ENCODE results near the gene TRIM71. TPM values are rescaled to one million over a fixed set of nuclear protein-coding genes. Genes with fewer than 3 reads are reported as not detected.
A peak's percentile ranks its signal among the peaks of the same experiment; 100 is the strongest.

Gene TRIM71
- total RNA-seq, 1 donor from 2014 or later, result 2.5 TPM

DNA sequence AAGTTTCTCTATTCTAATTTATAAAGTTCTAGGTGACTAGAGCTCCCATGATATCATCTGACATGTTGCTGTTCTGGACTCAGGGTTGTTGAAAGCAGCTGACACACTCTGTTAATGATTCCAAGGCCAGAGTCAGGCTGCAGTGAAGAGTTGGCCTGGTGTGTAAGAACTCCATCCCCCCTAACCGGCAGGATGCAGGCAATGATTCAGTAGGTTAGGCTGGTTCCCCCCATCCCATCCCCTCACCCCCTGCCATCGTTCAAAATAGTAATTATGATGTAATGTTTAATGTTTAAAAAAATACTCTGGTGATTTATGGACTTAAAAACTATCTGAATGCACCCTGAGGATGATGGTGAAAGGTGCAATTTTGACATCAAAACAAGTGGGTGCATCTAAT, 4.6 kb upstream of the TRIM71 start:
- no peaks in the 10 kb centered on the region for H3K9me3 ChIP-seq
- peaks cover 24% of the 10 kb centered on the region for H3K27me3 ChIP-seq (ENCODE audit: low read depth)
- DNase-seq, result no peak
- no peak overlapping the region for H3K4me3 ChIP-seq
- TF ChIP-seq, protein P1, sequence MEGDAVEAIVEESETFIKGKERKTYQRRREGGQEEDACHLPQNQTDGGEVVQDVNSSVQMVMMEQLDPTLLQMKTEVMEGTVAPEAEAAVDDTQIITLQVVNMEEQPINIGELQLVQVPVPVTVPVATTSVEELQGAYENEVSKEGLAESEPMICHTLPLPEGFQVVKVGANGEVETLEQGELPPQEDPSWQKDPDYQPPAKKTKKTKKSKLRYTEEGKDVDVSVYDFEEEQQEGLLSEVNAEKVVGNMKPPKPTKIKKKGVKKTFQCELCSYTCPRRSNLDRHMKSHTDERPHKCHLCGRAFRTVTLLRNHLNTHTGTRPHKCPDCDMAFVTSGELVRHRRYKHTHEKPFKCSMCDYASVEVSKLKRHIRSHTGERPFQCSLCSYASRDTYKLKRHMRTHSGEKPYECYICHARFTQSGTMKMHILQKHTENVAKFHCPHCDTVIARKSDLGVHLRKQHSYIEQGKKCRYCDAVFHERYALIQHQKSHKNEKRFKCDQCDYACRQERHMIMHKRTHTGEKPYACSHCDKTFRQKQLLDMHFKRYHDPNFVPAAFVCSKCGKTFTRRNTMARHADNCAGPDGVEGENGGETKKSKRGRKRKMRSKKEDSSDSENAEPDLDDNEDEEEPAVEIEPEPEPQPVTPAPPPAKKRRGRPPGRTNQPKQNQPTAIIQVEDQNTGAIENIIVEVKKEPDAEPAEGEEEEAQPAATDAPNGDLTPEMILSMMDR (IDR thresholded peaks at IDR 0.05), result no peak
- no peak for ATAC-seq
- H3K4me1 ChIP-seq, result peaks cover 11% of the 10 kb centered on the region
- intact Hi-C loops (cut with DNase I), result no loop called here
- H3K27ac ChIP-seq, result no peak overlapping the region
- H3K36me3 ChIP-seq, result no peaks in the 10 kb centered on the region

GRCh38 chr3:32814361-32814760, 3.4 kb upstream of the TRIM71 start:
- H3K4me1 ChIP-seq, result peaks cover 11% of the 10 kb centered on the region
- ATAC-seq, result no peak
- intact Hi-C loops (cut with DNase I), result no loop called here
- no peak overlapping the region for H3K27ac ChIP-seq
- TF ChIP-seq, protein P1 (IDR thresholded peaks at IDR 0.05), result no peak
- H3K36me3 ChIP-seq, result no peaks in the 10 kb centered on the region
- H3K4me3 ChIP-seq, result no peak overlapping the region
- no peak for DNase-seq
- no peaks in the 10 kb centered on the region for H3K9me3 ChIP-seq
- H3K27me3 ChIP-seq (ENCODE audit: low read depth), result peaks cover 36% of the 10 kb centered on the region

DNA sequence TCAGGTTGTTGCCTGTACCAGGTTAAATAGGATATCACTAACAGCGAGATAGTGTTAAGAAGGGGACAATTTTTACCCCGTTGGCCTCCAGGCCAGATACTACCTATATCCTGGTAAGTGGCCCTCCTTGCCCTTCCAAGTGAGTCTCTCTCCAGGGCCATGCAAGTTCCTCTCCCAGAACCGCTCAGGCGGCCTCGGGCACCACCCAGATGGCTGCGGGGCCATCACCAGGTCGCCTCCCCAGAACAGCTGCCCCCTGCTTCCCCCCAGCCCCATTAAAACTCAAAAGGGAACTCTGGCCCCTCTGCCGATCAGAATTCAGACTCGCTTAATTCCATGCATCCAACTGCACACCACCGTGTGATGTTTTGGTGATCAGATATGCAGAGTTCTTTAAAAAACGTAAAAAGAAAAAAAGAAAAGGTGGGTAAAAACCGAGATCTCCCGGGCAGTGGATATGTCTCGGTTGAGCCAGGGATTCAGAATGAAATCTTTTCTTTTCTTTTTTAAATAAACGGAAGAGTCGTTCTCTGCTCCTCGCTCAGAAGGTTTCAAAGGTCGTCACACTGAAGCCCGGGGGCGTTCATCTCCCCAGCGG, 1.9 kb upstream of the TRIM71 start:
- intact Hi-C loops (cut with DNase I), result no loop called here
- ATAC-seq (no peak), DNase-seq (no peak)
- Histone ChIP-seq H3K9me3 (no peaks in the 10 kb centered on the region), H3K27ac (no peak overlapping the region), H3K4me3 (peak overlapping the region; percentile 59), H3K36me3 (no peaks in the 10 kb centered on the region), H3K27me3 (ENCODE audit: low read depth) (peaks cover 49% of the 10 kb centered on the region), H3K4me1 (peaks cover 11% of the 10 kb centered on the region)
- TF ChIP-seq, protein P1 (IDR thresholded peaks at IDR 0.05), result no peak

GRCh38 chr3:32816439-32817256, 1.1 kb upstream of the TRIM71 start:
- Histone ChIP-seq H3K27ac (no peak overlapping the region), H3K36me3 (no peaks in the 10 kb centered on the region), H3K4me3 (peak overlapping the region; percentile 59), H3K9me3 (no peaks in the 10 kb centered on the region), H3K27me3 (ENCODE audit: low read depth) (peaks cover 54% of the 10 kb centered on the region), H3K4me1 (peaks cover 16% of the 10 kb centered on the region)
- DNase-seq (peak; percentile 59), ATAC-seq (peak; percentile 7)
- intact Hi-C loops (cut with DNase I), result no loop called here
- TF ChIP-seq, protein P1 (IDR thresholded peaks at IDR 0.05), result no peak

- Histone ChIP-seq H3K4me3 (peak overlapping the region; percentile 59), H3K4me1 (peaks cover 16% of the 10 kb centered on the region), H3K27me3 (ENCODE audit: low read depth) (peaks cover 58% of the 10 kb centered on the region), H3K9me3 (no peaks in the 10 kb centered on the region), H3K27ac (no peak overlapping the region), H3K36me3 (no peaks in the 10 kb centered on the region)
- TF ChIP-seq, protein P1 (IDR thresholded peaks at IDR 0.05), result no peak
- DNase-seq, result no peak
- peak; percentile 13 to 24 for ATAC-seq
- intact Hi-C loops (cut with DNase I), result no loop called here
Measured at GRCh38 chr3:32817257-32817557, 590 bp upstream of the TRIM71 start.

Data from lower lobe of right lung (tissue), 2 donors.